HL-60 (cell line): ENCODE measurements around the gene TMX2.

Experiments
- CTCF ChIP-seq: IDR thresholded peaks from one replicate; pipeline ENCODE4 v1.5.1; 2011; ENCODE audit warnings: low read length, control low read depth, inconsistent platforms; ENCODE audit not compliant: insufficient read depth
- POLR2AphosphoS5 ChIP-seq: IDR thresholded peaks from 2 replicates; pipeline ENCODE4 v1.6.1; 2012; ENCODE audit warnings: low read depth
- REST ChIP-seq: IDR thresholded peaks from 2 replicates; pipeline ENCODE4 v1.6.1; 2012; ENCODE audit warnings: low read depth; ENCODE audit not compliant: insufficient replicate concordance

- TF ChIP-seq POLR2AphosphoS5 (no peak), CTCF (no peak), REST (no peak)
These were observed 48.4 kb upstream of the TMX2 start for GRCh38 chr11:57663975-57664374.
